ENCODE measurements around the gene GNAT2.

- TF ChIP-seq EZH2 (IDR thresholded peaks at IDR 0.05; ENCODE audit: insufficient read depth, poor library complexity, severe bottlenecking) (no peak), EZH2phosphoT487 (IDR thresholded peaks at IDR 0.05; ENCODE audit: insufficient read depth, low read depth) (no peak)
Observed at GRCh38 chr1:109654519-109654918, 35.1 kb upstream of the GNAT2 start.

Measured in GM23248 (cell line).